DMS 273 treated with DMSO at 0.1 percent for 48 hours (cell line): ENCODE measurements around the gene CDH15.
A peak's percentile ranks its signal among the peaks of the same experiment; 100 is the strongest.
"Not testable (repeated sequence)": the region's sequence is repeated elsewhere in the genome, so short reads cannot be mapped to it uniquely, and the experiment has no call there.

ENCODE experiments used
- DNase-seq: peaks from one replicate; lab custom pipeline; 2025; lab: John Stamatoyannopoulos, UW

The CDH15 gene

DNA sequence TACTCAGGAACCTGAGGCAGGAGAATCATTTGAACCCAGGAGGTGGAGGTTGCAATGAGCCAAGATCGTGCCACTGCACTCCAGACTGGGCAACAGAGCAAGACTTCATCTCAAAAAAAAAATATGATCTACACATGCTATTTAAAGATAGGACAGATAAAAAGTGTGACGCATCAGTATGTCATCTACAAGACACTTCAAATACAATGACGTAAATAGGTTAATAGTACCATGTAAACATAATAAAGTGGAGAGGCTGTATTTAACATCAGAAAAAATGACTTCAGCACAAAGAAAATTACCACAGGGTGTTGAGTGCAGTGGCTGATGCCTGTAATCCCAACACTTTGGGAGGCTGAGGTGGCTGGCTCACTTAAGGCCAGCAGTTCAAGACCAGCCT lies 66.2 kb downstream of the CDH15 start:
- no peak for DNase-seq

DNA sequence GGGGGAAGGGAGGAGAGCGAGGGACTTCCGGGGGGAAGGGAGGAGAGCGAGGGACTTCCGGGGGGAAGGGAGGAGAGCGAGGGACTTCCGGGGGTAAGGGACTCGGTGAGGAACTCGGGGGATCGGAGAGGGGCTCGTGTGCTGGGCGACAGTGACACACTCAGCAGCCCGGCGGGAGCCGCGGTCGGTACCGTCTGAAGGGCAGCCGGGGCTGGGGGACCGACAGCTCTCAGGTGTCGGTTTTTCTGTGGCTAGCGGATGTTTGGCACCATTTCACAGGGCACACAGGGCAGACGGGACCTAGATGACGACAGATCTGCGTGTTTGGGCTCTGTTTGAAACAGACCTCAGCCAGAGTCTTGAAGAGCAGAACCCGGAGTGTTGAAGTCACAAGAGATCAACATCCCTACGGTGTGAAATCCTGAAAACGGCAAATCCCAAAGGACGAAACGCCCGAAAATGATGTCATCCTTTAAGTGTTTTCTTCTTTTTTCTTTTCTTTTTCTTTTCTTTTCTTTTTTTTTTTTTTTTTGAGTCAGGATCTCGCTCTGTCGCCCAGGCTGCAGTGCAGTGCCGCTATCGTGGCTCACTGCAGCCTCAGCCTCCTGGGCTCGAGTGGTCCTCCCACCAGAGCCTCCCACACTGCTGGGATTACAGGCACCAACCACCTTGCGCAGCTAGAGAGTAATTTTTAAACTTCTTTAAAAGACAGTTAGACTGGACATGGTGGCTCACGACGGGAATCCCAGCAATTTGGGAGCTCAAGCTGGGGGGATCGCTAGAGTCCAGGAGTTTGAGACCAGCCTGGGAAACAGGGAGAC lies 69.8 kb downstream of the CDH15 start:
- DNase-seq, result peak; percentile 71

DNA sequence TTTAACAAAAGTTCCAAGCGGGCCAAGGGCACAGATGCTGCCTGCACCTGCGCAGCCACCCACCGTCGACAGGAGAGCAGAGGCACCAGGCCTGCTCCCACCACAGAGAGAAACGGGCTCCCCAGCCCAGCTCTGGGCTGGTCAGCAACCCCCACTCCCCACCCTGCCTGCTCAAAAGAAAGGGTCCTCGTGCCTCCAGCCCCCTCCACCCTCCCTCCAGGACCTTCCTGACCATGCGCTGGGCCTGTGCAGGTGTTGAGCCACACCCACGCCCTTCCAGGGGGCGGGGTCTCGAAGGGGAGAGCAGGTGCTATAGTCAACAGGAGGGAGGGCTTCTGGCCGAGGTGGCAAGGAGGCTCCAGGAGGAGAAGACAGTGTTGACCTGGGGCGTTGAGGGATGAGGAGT lies 71.2 kb downstream of the CDH15 start:
- no peak for DNase-seq

DNA sequence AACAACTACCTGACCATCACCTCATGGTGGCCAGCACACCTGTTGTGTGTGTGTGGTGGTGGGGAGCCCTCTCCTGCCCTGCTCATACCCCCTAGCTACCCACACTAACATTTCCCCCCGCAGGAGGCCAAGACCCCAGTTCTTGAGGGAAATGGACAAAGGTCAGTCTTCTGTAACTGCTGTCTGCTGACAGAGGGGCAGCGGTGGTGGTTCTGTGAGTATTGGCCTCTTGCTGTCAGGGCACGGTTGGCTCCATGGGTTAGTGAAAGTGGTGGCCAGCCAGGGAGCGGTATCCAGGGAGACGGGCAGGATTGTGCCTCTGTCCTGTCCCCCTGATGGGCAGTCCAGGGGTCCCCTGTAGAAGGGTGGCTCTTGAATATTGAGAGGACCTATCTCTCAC lies 72.1 kb downstream of the CDH15 start:
- no peak for DNase-seq

DNA sequence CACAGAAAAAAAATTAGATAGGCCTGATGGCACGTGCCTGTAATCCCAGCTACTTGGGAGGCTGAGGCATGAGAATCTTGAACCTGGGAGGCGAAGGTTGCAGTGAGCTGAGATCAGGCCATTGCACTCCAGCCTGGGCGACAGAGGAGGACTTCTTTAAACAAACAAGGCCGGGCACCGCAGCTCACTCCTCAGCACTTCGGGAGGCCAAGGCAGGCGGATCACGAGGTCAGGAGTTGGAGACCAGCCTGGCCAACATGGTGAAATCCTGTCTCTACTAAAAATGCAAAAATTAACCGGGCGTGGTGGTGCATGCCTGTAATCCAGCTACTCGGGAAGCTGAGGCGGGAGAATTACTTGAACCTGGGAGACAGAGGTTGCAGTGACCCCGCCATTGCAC lies 72.7 kb downstream of the CDH15 start:
- not testable (repeated sequence) for DNase-seq

DNA sequence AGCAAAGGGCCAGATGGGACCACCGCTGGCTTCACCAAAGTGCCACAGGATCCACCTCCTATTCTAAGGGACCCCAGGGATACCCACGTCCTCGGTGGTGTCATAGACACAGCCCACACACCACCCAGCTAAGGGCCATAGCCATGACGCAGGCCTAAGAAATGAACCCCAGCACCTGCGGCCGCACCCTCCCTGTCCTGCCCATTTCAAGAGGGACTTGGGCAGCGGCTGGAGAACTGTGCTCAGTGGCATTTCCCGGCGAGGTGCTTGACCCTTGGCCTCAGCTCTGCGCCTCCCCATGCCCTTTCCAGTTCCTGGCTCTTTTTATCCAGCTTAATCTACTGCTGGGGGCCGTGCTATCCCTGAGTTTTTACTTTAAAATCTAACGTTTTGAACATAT lies 73.2 kb downstream of the CDH15 start:
- no peak for DNase-seq
